RPMI8226 (cell line): ENCODE data around the gene NDUFAF2.
"Not testable (repeated sequence)": the region's sequence is repeated elsewhere in the genome, so short reads cannot be mapped to it uniquely, and the experiment has no call there.

ENCODE experiments used
- DNase-seq: peaks from one replicate; pipeline ENCODE4 v3.0.0-alpha.2; 2015

The NDUFAF2 gene

GRCh38 chr5:60944904-60945812 is at the start of gene NDUFAF2, which contains the start of gene ERCC8:
TSS of gene NDUFAF2 (plus strand) at chr5:60945205. CDS start at chr5:60945256, 51 bp downstream.
TSS of gene ERCC8 (minus strand) at chr5:60945070. CDS start at chr5:60945008, 62 bp downstream.
- DNase-seq, result peak; percentile 95

GRCh38 chr5:60896991-60897390 is 48.0 kb upstream of the NDUFAF2 start:
- no peak for DNase-seq

- DNase-seq, result no peak
Observed at GRCh38 chr5:60903356-60903755, 41.6 kb upstream of the NDUFAF2 start.

GRCh38 chr5:60916646-60917045 is 28.4 kb upstream of the NDUFAF2 start:
- DNase-seq, result no peak

- no peak for DNase-seq
Observed at GRCh38 chr5:60918466-60918865, 26.5 kb upstream of the NDUFAF2 start.

GRCh38 chr5:60927450-60927849 is 17.6 kb upstream of the NDUFAF2 start:
- DNase-seq, result no peak

GRCh38 chr5:60929024-60929423 is 16.0 kb upstream of the NDUFAF2 start:
- DNase-seq, result no peak

- DNase-seq, result no peak
Observed at GRCh38 chr5:60943624-60944023, 1.4 kb upstream of the NDUFAF2 start.

- peak; percentile 73 for DNase-seq
Observed at GRCh38 chr5:60945813-60946187, 795 bp downstream of the NDUFAF2 start.

GRCh38 chr5:60948738-60949137 is 3.7 kb downstream of the NDUFAF2 start:
- no peak for DNase-seq

GRCh38 chr5:60955239-60955638 is 10.2 kb downstream of the NDUFAF2 start:
- no peak for DNase-seq

GRCh38 chr5:60958088-60958487 is 13.1 kb downstream of the NDUFAF2 start:
- no peak for DNase-seq

- DNase-seq, result no peak
Observed at GRCh38 chr5:60958712-60959111, 13.7 kb downstream of the NDUFAF2 start.

- DNase-seq, result no peak
Observed at GRCh38 chr5:60959156-60959555, 14.2 kb downstream of the NDUFAF2 start.

GRCh38 chr5:60960591-60960990 is 15.6 kb downstream of the NDUFAF2 start:
- DNase-seq, result peak; percentile 25

GRCh38 chr5:60961685-60962084 is 16.7 kb downstream of the NDUFAF2 start:
- no peak for DNase-seq

GRCh38 chr5:60972231-60972630 is 27.2 kb downstream of the NDUFAF2 start:
- no peak for DNase-seq

- DNase-seq, result no peak
Observed at GRCh38 chr5:60977956-60978737, 33.1 kb downstream of the NDUFAF2 start.

- no peak for DNase-seq
Observed at GRCh38 chr5:60978968-60979367, 34.0 kb downstream of the NDUFAF2 start.

GRCh38 chr5:60980511-60980910 is 35.5 kb downstream of the NDUFAF2 start:
- DNase-seq, result no peak

GRCh38 chr5:60982127-60982526 is 37.1 kb downstream of the NDUFAF2 start:
- not testable (repeated sequence) for DNase-seq

GRCh38 chr5:60989790-60990189 is 44.8 kb downstream of the NDUFAF2 start:
- DNase-seq, result no peak

GRCh38 chr5:60992871-60993270 is 47.9 kb downstream of the NDUFAF2 start:
- DNase-seq, result no peak

- DNase-seq, result no peak
Observed at GRCh38 chr5:60993425-60993824, 48.4 kb downstream of the NDUFAF2 start.
